Keratinocyte (primary cell): ENCODE data around the gene ODF4. TPM values are rescaled to one million over a fixed set of nuclear protein-coding genes. Genes with fewer than 3 reads are reported as not detected.

Source experiments
- DNase-seq: peaks from one replicate; pipeline ENCODE4 v3.0.0-alpha.2; 2011; ENCODE audit warnings: low read depth, missing footprints, low spot score
- FAIRE-seq: peaks from 2 replicates; lab custom pipeline; 2011; peaks lifted over from hg19 to GRCh38; lab: Jason Lieb, UNC
- H2AFZ ChIP-seq: 2 replicates; pipeline ENCODE4 v1.6.0; 2012; ENCODE audit warnings: low read length, control low read depth, inconsistent platforms; ENCODE audit not compliant: control insufficient read depth
- H3K27ac ChIP-seq: 2 replicates; pipeline ENCODE4 v1.5.1; 2011; ENCODE audit warnings: low read length; ENCODE audit not compliant: control insufficient read depth, insufficient read depth
- H3K27me3 ChIP-seq: 3 replicates; pipeline ENCODE4 v1.6.0; 2011; ENCODE audit warnings: low read length; ENCODE audit not compliant: control insufficient read depth, insufficient read depth; ENCODE audit errors: extremely low read depth
- H3K36me3 ChIP-seq, 2 experiments: 2 replicates in 1 of 2; 3 replicates in 1 of 2; pipeline ENCODE4 v1.5.1; 2011; ENCODE audit warnings: low read length in 2 of 2, mild to moderate bottlenecking in 1 of 2; ENCODE audit not compliant: control insufficient read depth in 2 of 2, insufficient read depth in 2 of 2; ENCODE audit errors: extremely low read depth in 1 of 2
- H3K4me1 ChIP-seq: 3 replicates; pipeline ENCODE4 v1.5.1; 2011; ENCODE audit warnings: low read length; ENCODE audit not compliant: control insufficient read depth, insufficient read depth; ENCODE audit errors: extremely low read depth
- H3K4me2 ChIP-seq: 3 replicates; pipeline ENCODE4 v1.6.0; 2011; ENCODE audit warnings: low read depth, low read length; ENCODE audit not compliant: control insufficient read depth, insufficient read depth; ENCODE audit errors: extremely low read depth
- H3K4me3 ChIP-seq, 3 experiments: fragments of 200-600 bp in 1 of 3; sonication (generic) in 1 of 3; 2 replicates in 2 of 3; 3 replicates in 1 of 3; pipeline ENCODE4 v1.5.1; 2011 to 2016; ENCODE audit warnings: low read length in 3 of 3, mild to moderate bottlenecking in 3 of 3, control low read depth in 2 of 3, inconsistent platforms in 1 of 3, low read depth in 1 of 3, mixed read lengths in 1 of 3, mixed run types in 1 of 3, moderate library complexity in 1 of 3; ENCODE audit not compliant: control insufficient read depth in 2 of 3, insufficient read depth in 2 of 3; ENCODE audit errors: extremely low read depth in 1 of 3
- H3K79me2 ChIP-seq: 2 replicates; pipeline ENCODE4 v1.6.0; 2012; ENCODE audit warnings: low read length; ENCODE audit not compliant: control insufficient read depth, insufficient read depth
- H3K9ac ChIP-seq: 3 replicates; pipeline ENCODE4 v1.6.0; 2011; ENCODE audit warnings: low read length; ENCODE audit not compliant: control insufficient read depth, insufficient read depth; ENCODE audit errors: extremely low read depth
- H3K9me1 ChIP-seq: 3 replicates; pipeline ENCODE4 v1.6.0; 2011; ENCODE audit warnings: low read length; ENCODE audit not compliant: control insufficient read depth, insufficient read depth; ENCODE audit errors: extremely low read depth
- H3K9me3 ChIP-seq: 2 replicates; pipeline ENCODE4 v1.5.1; 2012; ENCODE audit warnings: low read depth, low read length; ENCODE audit not compliant: control insufficient read depth
- H4K20me1 ChIP-seq: 3 replicates; pipeline ENCODE4 v1.6.0; 2011; ENCODE audit warnings: low read length; ENCODE audit not compliant: control insufficient read depth, insufficient read depth; ENCODE audit errors: extremely low read depth
- EZH2 ChIP-seq: IDR thresholded peaks from one replicate; pipeline ENCODE4 v1.6.1; 2012; ENCODE audit warnings: inconsistent platforms, mild to moderate bottlenecking, low read length, moderate library complexity
- dilution Hi-C: fragments of 300-500 bp; cut with MboI; formaldehyde crosslinking; loops from one replicate; pipeline ENCODE4 v1.7.0; 2020; ENCODE audit warnings: low sequenced_read_pairs; ENCODE audit not compliant: extremely low pct_ligation_motif_present
- polyA plus RNA-seq, 5 experiments: library from polyadenylated mRNA; depleted of rRNA in 3 of 5; stranded (reverse) in 3 of 5; stranded (forward) in 1 of 5; unstranded in 1 of 5; fragments of >200 nt; gene quantifications; 1 replicate in 1 of 5; 2 replicates in 3 of 5; 3 replicates in 1 of 5; pipeline versions ENCODE4 v1.2.1 to v1.2.3, GENCODE V29; 2011 to 2012; ENCODE audit warnings: missing spikeins in 2 of 5, low read depth in 1 of 5, low replicate concordance in 1 of 5
- TF ChIP-seq, protein P1 (sequence below), 3 experiments: IDR thresholded peaks in 1 of 3; conservative IDR thresholded peaks in 1 of 3; optimal IDR thresholded peaks in 1 of 3; 2 replicates in 2 of 3; 3 replicates in 1 of 3; pipeline versions ENCODE3 to v1.5.1; 2011; ENCODE audit warnings: low read length in 3 of 3, mild to moderate bottlenecking in 3 of 3, moderate library complexity in 2 of 3, control low read depth in 1 of 3, inconsistent platforms in 1 of 3; ENCODE audit not compliant: insufficient read depth in 2 of 3; ENCODE audit errors: extremely low read depth in 1 of 3

Gene ODF4
- polyA plus RNA-seq, 1 donor (not counting 4 experiments of a cell fraction or from before 2014, with no cell fraction given) = not detected

DNA sequence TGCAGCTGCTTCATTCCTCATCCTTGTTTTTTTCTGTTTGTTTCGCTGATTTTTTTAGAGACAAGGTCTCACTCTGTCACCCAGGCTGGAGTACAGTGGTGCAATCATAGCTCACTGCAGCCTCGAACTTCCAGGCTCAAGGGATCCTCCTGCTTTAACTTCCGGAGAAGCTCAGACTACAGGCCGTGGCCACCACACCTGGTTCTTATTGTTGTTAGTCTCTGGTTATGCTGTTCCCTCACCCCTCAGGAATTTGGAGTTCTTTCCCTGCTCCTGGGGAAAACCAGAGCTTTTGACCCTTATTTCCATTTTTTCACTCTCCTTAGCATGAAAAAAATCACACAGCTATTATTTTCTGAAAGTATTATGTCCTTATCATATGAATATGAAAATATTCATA is 1.8 kb downstream of the ODF4 start:
- TF ChIP-seq, protein P1, sequence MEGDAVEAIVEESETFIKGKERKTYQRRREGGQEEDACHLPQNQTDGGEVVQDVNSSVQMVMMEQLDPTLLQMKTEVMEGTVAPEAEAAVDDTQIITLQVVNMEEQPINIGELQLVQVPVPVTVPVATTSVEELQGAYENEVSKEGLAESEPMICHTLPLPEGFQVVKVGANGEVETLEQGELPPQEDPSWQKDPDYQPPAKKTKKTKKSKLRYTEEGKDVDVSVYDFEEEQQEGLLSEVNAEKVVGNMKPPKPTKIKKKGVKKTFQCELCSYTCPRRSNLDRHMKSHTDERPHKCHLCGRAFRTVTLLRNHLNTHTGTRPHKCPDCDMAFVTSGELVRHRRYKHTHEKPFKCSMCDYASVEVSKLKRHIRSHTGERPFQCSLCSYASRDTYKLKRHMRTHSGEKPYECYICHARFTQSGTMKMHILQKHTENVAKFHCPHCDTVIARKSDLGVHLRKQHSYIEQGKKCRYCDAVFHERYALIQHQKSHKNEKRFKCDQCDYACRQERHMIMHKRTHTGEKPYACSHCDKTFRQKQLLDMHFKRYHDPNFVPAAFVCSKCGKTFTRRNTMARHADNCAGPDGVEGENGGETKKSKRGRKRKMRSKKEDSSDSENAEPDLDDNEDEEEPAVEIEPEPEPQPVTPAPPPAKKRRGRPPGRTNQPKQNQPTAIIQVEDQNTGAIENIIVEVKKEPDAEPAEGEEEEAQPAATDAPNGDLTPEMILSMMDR (optimal IDR thresholded peaks at IDR 0.05 in 1 of 3, IDR thresholded peaks at IDR 0.05 in 1 of 3, conservative IDR thresholded peaks at IDR 0.05 in 1 of 3; ENCODE audit: extremely low read depth in 1 of 3, insufficient read depth in 2 of 3, low read length in 3 of 3) = no peak
- TF ChIP-seq EZH2 = no peak
- no peaks in the 10 kb centered on the region for H4K20me1 ChIP-seq
- no peak for FAIRE-seq
- H3K36me3 ChIP-seq = no peaks in the 10 kb centered on the region
- peaks cover 10% of the 10 kb centered on the region for H3K27me3 ChIP-seq
- no peak overlapping the region for H2AFZ ChIP-seq
- H3K4me3 ChIP-seq = no peak overlapping the region
- H3K4me1 ChIP-seq = no peaks in the 10 kb centered on the region
- H3K79me2 ChIP-seq = no peaks in the 10 kb centered on the region
- no peak for DNase-seq
- H3K27ac ChIP-seq = no peak overlapping the region
- H3K9me1 ChIP-seq = no peaks in the 10 kb centered on the region
- dilution Hi-C loops = no loop called here
- H3K9ac ChIP-seq = no peak overlapping the region
- no peaks in the 10 kb centered on the region for H3K9me3 ChIP-seq
- no peak overlapping the region for H3K4me2 ChIP-seq

- dilution Hi-C loops = no loop called here
- Histone ChIP-seq H3K27me3 (peaks cover 10% of the 10 kb centered on the region), H3K79me2 (no peaks in the 10 kb centered on the region), H3K9me3 (no peaks in the 10 kb centered on the region), H2AFZ (no peak overlapping the region), H3K9me1 (no peaks in the 10 kb centered on the region), H3K4me1 (no peaks in the 10 kb centered on the region), H3K4me3 (no peak overlapping the region), H3K4me2 (no peak overlapping the region), H3K36me3 (no peaks in the 10 kb centered on the region), H3K9ac (no peak overlapping the region), H4K20me1 (no peaks in the 10 kb centered on the region), H3K27ac (no peak overlapping the region)
- DNase-seq (no peak), FAIRE-seq (no peak)
- TF ChIP-seq EZH2 = no peak
- TF ChIP-seq, protein P1 (optimal IDR thresholded peaks at IDR 0.05 in 1 of 3, IDR thresholded peaks at IDR 0.05 in 1 of 3, conservative IDR thresholded peaks at IDR 0.05 in 1 of 3; ENCODE audit: extremely low read depth in 1 of 3, insufficient read depth in 2 of 3, low read length in 3 of 3) = no peak
These were observed 5.5 kb downstream of the ODF4 start for GRCh38 chr17:8345052-8345690.
